Adrenal gland (tissue), 12 donors: ENCODE results near the gene CLEC16A. TPM values are rescaled to one million over a fixed set of nuclear protein-coding genes. Genes with fewer than 3 reads are reported as not detected.

ENCODE experiments used
- DNase-seq, 7 donors: peaks; one replicate each; pipeline ENCODE4 v3.0.0-alpha.2; 2019 to 2020
- H3K27ac ChIP-seq, 5 donors: fragments of 200-600 bp; sonication (generic) in 4 of 5; 1 replicate in 3 of 5; 2 replicates in 2 of 5; pipeline versions ENCODE4 v1.5.1 to v1.8.0; 2016 to 2020; ENCODE audit warnings: mild to moderate bottlenecking in 1 of 5
- H3K27me3 ChIP-seq: fragments of 200-600 bp; 2 replicates; pipeline ENCODE4 v1.8.0; 2021
- H3K36me3 ChIP-seq, 2 donors: fragments of 200-600 bp; replicated peaks in 1 of 2; 1 replicate in 1 of 2; 2 replicates in 1 of 2; pipeline versions ENCODE4 v1.5.1 to v1.8.0; 2018 to 2022
- H3K4me1 ChIP-seq, 2 donors: fragments of 200-600 bp; replicated peaks in 1 of 2; 1 replicate in 1 of 2; 2 replicates in 1 of 2; pipeline versions ENCODE4 v1.5.1 to v1.8.0; 2018 to 2021
- H3K4me3 ChIP-seq, 4 donors: fragments of 200-600 bp; sonication (generic) in 3 of 4; one replicate each; pipeline ENCODE4 v1.5.1; 2016 to 2018
- H3K9me3 ChIP-seq, 3 donors: fragments of 200-600 bp; sonication (generic) in 1 of 3; replicated peaks in 1 of 3; 1 replicate in 2 of 3; 2 replicates in 1 of 3; pipeline versions ENCODE4 v1.5.1 to v1.8.0; 2016 to 2021
- CTCF ChIP-seq, 6 experiments: fragments of 450-650 bp in 4 of 6; fragments of 200-600 bp in 2 of 6; sonication (generic) in 1 of 6; IDR thresholded peaks; 1 replicate in 5 of 6; 2 replicates in 1 of 6; pipeline versions ENCODE4 v1.5.1 to v1.8.0; 2016 to 2021; ENCODE audit warnings: antibody characterized with exemption in 6 of 6, mild to moderate bottlenecking in 2 of 6, moderate library complexity in 1 of 6
- POLR2A ChIP-seq, 2 donors: fragments of 450-650 bp; IDR thresholded peaks; one replicate each; pipeline ENCODE4 v1.6.1; 2017; ENCODE audit warnings: antibody characterized with exemption in 2 of 2, mild to moderate bottlenecking in 2 of 2, moderate library complexity in 1 of 2
- whole genome bisulfite sequencing, 4 donors: extraction: QIAGEN DNeasy Blood & Tissue Kit in 2 of 4; methylation state at CpG; one replicate each; pipeline versions ENCODE4 v1.1.5 to v1.1.7; 2013 to 2017; 5-methylcytosine and 5-hydroxymethylcytosine counted together
- intact Hi-C, 2 donors: fragments of 100-400 bp; cut with DNase I; formaldehyde crosslinking; loops; one replicate each; pipeline versions ENCODE4 v1.14.1 to v1.15.0; 2022 to 2023
- polyA plus RNA-seq, 3 donors: library from polyadenylated mRNA; stranded (reverse); fragments of 200-250 nt in 2 of 3; fragments of 350-450 nt in 1 of 3; fragmentation: Illumina TruSeq in 1 of 3; extraction: RNeasy Lipid Tissue Mini Kit (QIAGEN cat#74804) in 1 of 3; gene quantifications; one replicate each; pipeline ENCODE4 v1.2.3, GENCODE V29; 2013 to 2014
- total RNA-seq, 9 donors: library from RNA; depleted of rRNA in 4 of 9; stranded (reverse); fragments of >200 nt in 4 of 9; fragments of 120-200 nt in 1 of 9; fragmentation: NEBNext Ultra II Directional in 1 of 9; extraction: Animal tissue kit (Norgen Biotek cat#: 25700) in 1 of 9; gene quantifications; one replicate each; pipeline versions ENCODE4 v1.1.0 to v1.2.4, GENCODE V29; 2013 to 2023
- donor health status: healthy with polysubstance abuse.
- donor health status: Bipolar disorder and iron deficiency.
- donor health status: DM: yes; HTN: yes; CAD: no.
- donor health status: DM: no; HTN: no; CAD: no.
- donor health status: DM: no; HTN: no; CAD: no.
- donor health status: DM: yes; HTN: yes; CAD: no.

The CLEC16A gene
- total and polyA plus RNA-seq, 12 donors: 14.0 to 37.2 (median 27.6) TPM

- 34 to 43% (median 40%) methylated on average over 4 of the region's 4 CpGs for WGBS, 4 donors
- no peak for TF ChIP-seq POLR2A (IDR thresholded peaks at IDR 0.05)
- TF ChIP-seq CTCF (IDR thresholded peaks at IDR 0.05): no peak
- Histone ChIP-seq H3K4me1 (no peaks in the 10 kb centered on the region), H3K9me3 (no peaks in the 10 kb centered on the region), H3K4me3 (no peak overlapping the region), H3K36me3 (peaks cover 0 to 8% of the 10 kb centered on the region in 2 donors), H3K27ac (no peak overlapping the region), H3K27me3 (no peaks in the 10 kb centered on the region)
- intact Hi-C loops: loop anchor here in 1 of 2 donors (5.0 kb wide), 1 partner anchor 385 kb away; no protein-coding TSS in a partner anchor
- DNase-seq: no peak
Measured at GRCh38 chr16:10972108-10972818, 27.9 kb downstream of the CLEC16A start.

GRCh38 chr16:10972819-10973464 is 28.6 kb downstream of the CLEC16A start:
- Histone ChIP-seq H3K27ac (no peak overlapping the region), H3K36me3 (peaks cover 0 to 14% of the 10 kb centered on the region in 2 donors), H3K4me1 (no peaks in the 10 kb centered on the region), H3K9me3 (no peaks in the 10 kb centered on the region), H3K27me3 (no peaks in the 10 kb centered on the region), H3K4me3 (no peak overlapping the region)
- WGBS, 4 donors: 81 to 90% (median 87%) methylated on average over 12 of the region's 12 CpGs
- TF ChIP-seq POLR2A (IDR thresholded peaks at IDR 0.05) (no peak), CTCF (IDR thresholded peaks at IDR 0.05) (no peak)
- DNase-seq: no peak
- intact Hi-C loops: loop anchor here in 1 of 2 donors (5.0 kb wide), 1 partner anchor 384 kb away; no protein-coding TSS in a partner anchor

- Histone ChIP-seq H3K36me3 (peaks cover 0 to 20% of the 10 kb centered on the region in 2 donors), H3K9me3 (no peaks in the 10 kb centered on the region), H3K27ac (no peak overlapping the region), H3K27me3 (no peaks in the 10 kb centered on the region), H3K4me1 (no peaks in the 10 kb centered on the region), H3K4me3 (no peak overlapping the region)
- intact Hi-C loops: no loop called here
- DNase-seq: no peak
- 80 to 86% (median 83%) methylated on average over 3 of the region's 3 CpGs for WGBS, 4 donors
- TF ChIP-seq CTCF (IDR thresholded peaks at IDR 0.05) (no peak), POLR2A (IDR thresholded peaks at IDR 0.05) (no peak)
Measured at GRCh38 chr16:10976634-10977033, 32.3 kb downstream of the CLEC16A start.

GRCh38 chr16:10978124-10978523 is 33.8 kb downstream of the CLEC16A start:
- Histone ChIP-seq H3K27me3 (no peaks in the 10 kb centered on the region), H3K36me3 (peaks cover 0 to 20% of the 10 kb centered on the region in 2 donors), H3K4me3 (no peak overlapping the region), H3K9me3 (no peaks in the 10 kb centered on the region), H3K4me1 (no peaks in the 10 kb centered on the region), H3K27ac (no peak overlapping the region)
- no peak for DNase-seq
- TF ChIP-seq CTCF (IDR thresholded peaks at IDR 0.05): no peak
- TF ChIP-seq POLR2A (IDR thresholded peaks at IDR 0.05): no peak
- 95 to 97% (median 96%) methylated on average over 6 of the region's 6 CpGs for WGBS, 4 donors
- intact Hi-C loops: no loop called here
